ENCODE measurements around the gene MTARC2. TPM values are rescaled to one million over a fixed set of nuclear protein-coding genes. Genes with fewer than 3 reads are reported as not detected.

MTARC2 gene
- total and polyA plus RNA-seq, 10 of the 15 experiments (the other 5 are each of a cell fraction or from before 2014, with no cell fraction given), result 1.9 to 5.5 (median 3.3) TPM

GRCh38 chr1:220701974-220702373 is 46.1 kb upstream of the MTARC2 start (continued):
- TF ChIP-seq, protein P1, sequence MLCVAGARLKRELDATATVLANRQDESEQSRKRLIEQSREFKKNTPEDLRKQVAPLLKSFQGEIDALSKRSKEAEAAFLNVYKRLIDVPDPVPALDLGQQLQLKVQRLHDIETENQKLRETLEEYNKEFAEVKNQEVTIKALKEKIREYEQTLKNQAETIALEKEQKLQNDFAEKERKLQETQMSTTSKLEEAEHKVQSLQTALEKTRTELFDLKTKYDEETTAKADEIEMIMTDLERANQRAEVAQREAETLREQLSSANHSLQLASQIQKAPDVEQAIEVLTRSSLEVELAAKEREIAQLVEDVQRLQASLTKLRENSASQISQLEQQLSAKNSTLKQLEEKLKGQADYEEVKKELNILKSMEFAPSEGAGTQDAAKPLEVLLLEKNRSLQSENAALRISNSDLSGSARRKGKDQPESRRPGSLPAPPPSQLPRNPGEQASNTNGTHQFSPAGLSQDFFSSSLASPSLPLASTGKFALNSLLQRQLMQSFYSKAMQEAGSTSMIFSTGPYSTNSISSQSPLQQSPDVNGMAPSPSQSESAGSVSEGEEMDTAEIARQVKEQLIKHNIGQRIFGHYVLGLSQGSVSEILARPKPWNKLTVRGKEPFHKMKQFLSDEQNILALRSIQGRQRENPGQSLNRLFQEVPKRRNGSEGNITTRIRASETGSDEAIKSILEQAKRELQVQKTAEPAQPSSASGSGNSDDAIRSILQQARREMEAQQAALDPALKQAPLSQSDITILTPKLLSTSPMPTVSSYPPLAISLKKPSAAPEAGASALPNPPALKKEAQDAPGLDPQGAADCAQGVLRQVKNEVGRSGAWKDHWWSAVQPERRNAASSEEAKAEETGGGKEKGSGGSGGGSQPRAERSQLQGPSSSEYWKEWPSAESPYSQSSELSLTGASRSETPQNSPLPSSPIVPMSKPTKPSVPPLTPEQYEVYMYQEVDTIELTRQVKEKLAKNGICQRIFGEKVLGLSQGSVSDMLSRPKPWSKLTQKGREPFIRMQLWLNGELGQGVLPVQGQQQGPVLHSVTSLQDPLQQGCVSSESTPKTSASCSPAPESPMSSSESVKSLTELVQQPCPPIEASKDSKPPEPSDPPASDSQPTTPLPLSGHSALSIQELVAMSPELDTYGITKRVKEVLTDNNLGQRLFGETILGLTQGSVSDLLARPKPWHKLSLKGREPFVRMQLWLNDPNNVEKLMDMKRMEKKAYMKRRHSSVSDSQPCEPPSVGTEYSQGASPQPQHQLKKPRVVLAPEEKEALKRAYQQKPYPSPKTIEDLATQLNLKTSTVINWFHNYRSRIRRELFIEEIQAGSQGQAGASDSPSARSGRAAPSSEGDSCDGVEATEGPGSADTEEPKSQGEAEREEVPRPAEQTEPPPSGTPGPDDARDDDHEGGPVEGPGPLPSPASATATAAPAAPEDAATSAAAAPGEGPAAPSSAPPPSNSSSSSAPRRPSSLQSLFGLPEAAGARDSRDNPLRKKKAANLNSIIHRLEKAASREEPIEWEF (IDR thresholded peaks at IDR 0.05; ENCODE audit: insufficient replicate concordance, low read depth, low read length), result no peak
- TF ChIP-seq E4F1 (IDR thresholded peaks at IDR 0.05; ENCODE audit: borderline replicate concordance, partially characterized antibody), result no peak
- TF ChIP-seq ZNF207 (IDR thresholded peaks at IDR 0.05; ENCODE audit: borderline replicate concordance), result no peak
- TF ChIP-seq, protein P2, sequence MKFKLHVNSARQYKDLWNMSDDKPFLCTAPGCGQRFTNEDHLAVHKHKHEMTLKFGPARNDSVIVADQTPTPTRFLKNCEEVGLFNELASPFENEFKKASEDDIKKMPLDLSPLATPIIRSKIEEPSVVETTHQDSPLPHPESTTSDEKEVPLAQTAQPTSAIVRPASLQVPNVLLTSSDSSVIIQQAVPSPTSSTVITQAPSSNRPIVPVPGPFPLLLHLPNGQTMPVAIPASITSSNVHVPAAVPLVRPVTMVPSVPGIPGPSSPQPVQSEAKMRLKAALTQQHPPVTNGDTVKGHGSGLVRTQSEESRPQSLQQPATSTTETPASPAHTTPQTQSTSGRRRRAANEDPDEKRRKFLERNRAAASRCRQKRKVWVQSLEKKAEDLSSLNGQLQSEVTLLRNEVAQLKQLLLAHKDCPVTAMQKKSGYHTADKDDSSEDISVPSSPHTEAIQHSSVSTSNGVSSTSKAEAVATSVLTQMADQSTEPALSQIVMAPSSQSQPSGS (IDR thresholded peaks at IDR 0.05; ENCODE audit: low read length), result no peak
- no peak for TF ChIP-seq ATF3 (IDR thresholded peaks at IDR 0.05; ENCODE audit: borderline replicate concordance, extremely low read depth, low read depth, low read length)
- TF ChIP-seq MEF2A (IDR thresholded peaks at IDR 0.05; ENCODE audit: insufficient read depth, low read depth, low read length), result no peak
- TF ChIP-seq JUNB (IDR thresholded peaks at IDR 0.05), result peak; percentile 39
- TF ChIP-seq CREM (IDR thresholded peaks at IDR 0.05; ENCODE audit: low read depth), result peak; percentile 53
- no peak for TF ChIP-seq SIX5 (IDR thresholded peaks at IDR 0.05; ENCODE audit: low read depth, low read length, severe bottlenecking)
- TF ChIP-seq BCL11A (IDR thresholded peaks at IDR 0.05; ENCODE audit: low read depth, low read length), result 0 out of 2 replicates have a peak, but pooled peaks have one; percentile 24
- TF ChIP-seq SUZ12 (IDR thresholded peaks at IDR 0.05; ENCODE audit: unreplicated experiment), result no peak
- TF ChIP-seq CEBPB (IDR thresholded peaks at IDR 0.05; ENCODE audit: borderline replicate concordance in 1 of 2, low read depth in 2 of 2, low read length in 2 of 2), result no peak; a peak in 1 of 4 replicates
- TF ChIP-seq WRNIP1 (IDR thresholded peaks at IDR 0.05; ENCODE audit: borderline replicate concordance, low read depth, low read length), result no peak
- no peak for TF ChIP-seq CHD2 (IDR thresholded peaks at IDR 0.05; ENCODE audit: borderline replicate concordance, low read depth, low read length)
- TF ChIP-seq BMI1 (IDR thresholded peaks at IDR 0.05; ENCODE audit: borderline replicate concordance), result no peak
- TF ChIP-seq IRF4 (IDR thresholded peaks at IDR 0.05; ENCODE audit: low read depth, low read length), result no peak
- TF ChIP-seq, protein P3, sequence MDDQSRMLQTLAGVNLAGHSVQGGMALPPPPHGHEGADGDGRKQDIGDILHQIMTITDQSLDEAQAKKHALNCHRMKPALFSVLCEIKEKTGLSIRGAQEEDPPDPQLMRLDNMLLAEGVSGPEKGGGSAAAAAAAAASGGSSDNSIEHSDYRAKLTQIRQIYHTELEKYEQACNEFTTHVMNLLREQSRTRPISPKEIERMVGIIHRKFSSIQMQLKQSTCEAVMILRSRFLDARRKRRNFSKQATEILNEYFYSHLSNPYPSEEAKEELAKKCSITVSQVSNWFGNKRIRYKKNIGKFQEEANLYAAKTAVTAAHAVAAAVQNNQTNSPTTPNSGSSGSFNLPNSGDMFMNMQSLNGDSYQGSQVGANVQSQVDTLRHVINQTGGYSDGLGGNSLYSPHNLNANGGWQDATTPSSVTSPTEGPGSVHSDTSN (IDR thresholded peaks at IDR 0.05; ENCODE audit: insufficient replicate concordance, low read depth, low read length), result no peak

Measured in GM12878 (cell line).